ENCODE measurements around the gene SUGCT.

GRCh38 chr7:40134428-40135316 is at the start of gene SUGCT, which contains the start of gene MPLKIP:
- TF ChIP-seq CTCF (IDR thresholded peaks at IDR 0.05; ENCODE audit: borderline replicate concordance, extremely low read depth, low read length, poor library complexity, severe bottlenecking) (peak; percentile 93), EZH2 (IDR thresholded peaks at IDR 0.05; ENCODE audit: borderline replicate concordance, low read depth, low read length, severe bottlenecking) (no peak)

Data from DND-41 (cell line).